GM18520 (cell line): Measurements from ENCODE around the gene NPHP3.
"Not testable (repeated sequence)": the region's sequence is repeated elsewhere in the genome, so short reads cannot be mapped to it uniquely, and the experiment has no call there.

Source experiments
- ATAC-seq: cut with Tn5 transposase; IDR thresholded peaks from one replicate; pipeline ENCODE4 v1.9.1; 2021; ENCODE audit not compliant: unreplicated experiment

NPHP3 gene

DNA sequence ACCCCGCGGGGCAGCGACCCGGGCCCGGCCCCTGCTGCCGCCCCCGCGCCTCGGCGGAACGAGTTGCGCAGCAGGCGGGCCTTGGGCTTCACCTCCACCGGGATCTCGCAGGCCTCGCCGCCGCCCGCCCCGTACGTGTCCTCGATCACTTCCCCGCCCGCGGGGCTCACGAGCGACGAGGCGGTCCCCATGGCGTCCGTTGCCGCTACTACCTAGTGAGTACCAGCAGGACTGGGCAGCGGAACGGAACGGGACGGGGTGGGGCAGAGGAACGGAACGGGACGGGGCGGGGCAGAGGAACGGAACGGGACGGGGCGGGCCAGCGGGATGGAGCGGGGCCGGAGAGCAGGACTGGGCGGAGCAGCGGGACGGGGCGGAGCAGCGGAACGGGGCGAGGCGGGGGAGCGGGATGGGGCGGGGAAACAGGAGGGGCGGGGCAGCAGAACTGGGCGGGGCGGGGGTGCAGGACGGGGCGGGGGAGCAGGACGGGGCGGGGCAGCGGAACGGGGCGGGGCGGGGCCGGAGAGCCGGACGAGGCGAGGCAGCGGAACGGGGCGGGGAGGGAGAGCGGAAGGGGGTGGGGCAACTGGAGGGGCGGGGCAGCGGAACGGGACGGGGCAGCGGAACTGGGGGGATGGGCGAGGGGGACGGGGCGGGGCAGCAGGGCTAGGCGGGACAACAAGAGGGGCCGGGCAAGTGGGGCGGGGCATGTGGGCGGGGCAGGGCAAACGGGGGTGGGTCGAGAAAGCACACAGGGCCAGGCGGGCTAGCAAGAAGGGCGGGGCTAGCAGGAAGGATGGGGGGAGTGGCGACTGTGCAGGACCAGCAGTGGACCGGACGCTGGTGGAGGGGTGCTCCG, at the start of gene NPHP3:
TSS of gene NPHP3 (minus strand) at position 245 of the 859 bp plus-strand sequence. CDS start at position 191, 54 bp downstream.
- peak; percentile 54 for ATAC-seq

DNA sequence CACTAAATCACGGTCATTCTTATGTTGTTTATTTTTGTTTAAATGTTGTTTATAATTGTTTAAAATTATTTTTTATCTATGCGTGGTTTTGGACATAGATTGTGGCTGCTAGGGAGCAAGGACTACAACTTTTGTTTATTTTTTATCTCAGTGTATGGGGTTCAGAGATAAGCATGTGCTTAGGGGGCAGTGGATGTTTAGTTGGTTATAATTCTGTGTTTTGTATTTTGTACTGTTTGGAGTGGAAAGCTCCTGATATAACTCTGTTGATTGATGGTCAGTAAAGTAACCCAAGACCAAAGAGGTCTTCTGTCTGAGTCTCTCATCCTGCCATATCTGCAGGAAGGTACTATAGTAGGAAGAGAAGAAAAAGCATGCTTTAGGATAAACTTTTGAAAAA, 36.5 kb upstream of the NPHP3 start:
- ATAC-seq = no peak

DNA sequence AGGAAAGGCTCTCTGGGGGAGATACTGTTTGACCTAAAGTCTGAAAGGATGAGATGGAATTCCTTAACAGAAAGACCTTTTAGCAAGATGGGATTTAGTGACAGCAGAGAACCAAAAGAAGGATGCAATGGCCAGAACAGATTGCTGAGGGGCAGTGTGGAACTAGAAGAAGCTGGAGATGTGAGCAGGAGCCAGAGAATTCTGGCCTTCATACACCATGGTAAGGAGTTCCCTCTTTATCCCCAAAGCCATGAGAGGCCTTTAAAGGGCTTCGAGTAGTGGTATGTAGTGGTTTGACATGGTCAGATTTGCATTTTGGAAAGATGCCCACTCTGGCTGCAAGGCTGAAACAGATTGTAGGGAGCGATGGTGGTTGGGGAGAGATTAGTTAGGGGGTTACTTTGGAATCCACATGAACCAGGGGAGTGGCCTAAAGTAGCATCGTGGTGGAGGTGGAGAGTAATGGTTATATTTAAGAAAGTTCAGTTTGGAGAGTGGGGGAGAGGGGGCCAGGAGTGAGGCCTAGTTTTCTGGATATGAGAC, 34.0 kb upstream of the NPHP3 start:
- ATAC-seq = no peak

DNA sequence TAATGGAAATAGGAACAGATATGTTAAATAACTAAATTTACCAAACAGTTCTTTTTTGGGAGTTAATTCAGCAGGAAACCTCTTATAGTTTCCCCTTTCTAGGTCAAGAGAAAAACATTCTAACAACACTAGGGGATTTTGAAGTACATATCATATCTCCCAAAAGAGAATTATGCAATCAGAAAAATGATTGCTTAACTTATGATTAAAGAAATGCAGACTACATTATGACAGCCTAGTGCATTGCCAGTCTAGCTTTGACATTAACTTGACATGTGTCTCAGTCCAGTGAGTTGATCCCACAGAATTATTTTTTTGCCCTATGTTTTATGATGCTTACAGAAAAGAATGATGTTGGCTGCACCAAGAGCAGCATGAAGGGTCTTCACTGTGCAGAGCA, 31.7 kb upstream of the NPHP3 start:
- ATAC-seq = no peak

GRCh38 chr3:132749786-132750185, 27.6 kb upstream of the NPHP3 start:
- ATAC-seq = no peak

GRCh38 chr3:132746720-132747119, 24.5 kb upstream of the NPHP3 start:
- ATAC-seq = not testable (repeated sequence)

DNA sequence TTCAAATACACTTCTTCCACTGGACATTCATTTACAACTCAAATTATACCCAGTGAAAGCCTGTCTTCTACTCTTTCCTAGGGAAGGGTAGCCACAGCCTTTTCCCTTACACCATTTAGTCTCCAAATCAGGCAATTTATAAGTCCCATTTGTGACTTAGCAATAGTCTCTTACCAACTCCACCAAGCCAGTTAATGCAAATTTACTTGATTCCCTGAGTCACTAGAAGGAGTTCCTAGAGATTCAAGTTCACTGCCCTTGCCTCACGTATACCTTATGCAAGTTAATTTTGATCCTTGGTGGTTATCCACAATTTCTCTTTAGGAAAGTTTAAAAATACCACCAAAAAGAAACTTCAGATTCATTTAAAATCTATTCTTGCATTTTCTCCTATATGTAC, 16.1 kb upstream of the NPHP3 start:
- ATAC-seq = no peak

GRCh38 chr3:132735589-132735988, 13.4 kb upstream of the NPHP3 start:
- ATAC-seq = no peak

DNA sequence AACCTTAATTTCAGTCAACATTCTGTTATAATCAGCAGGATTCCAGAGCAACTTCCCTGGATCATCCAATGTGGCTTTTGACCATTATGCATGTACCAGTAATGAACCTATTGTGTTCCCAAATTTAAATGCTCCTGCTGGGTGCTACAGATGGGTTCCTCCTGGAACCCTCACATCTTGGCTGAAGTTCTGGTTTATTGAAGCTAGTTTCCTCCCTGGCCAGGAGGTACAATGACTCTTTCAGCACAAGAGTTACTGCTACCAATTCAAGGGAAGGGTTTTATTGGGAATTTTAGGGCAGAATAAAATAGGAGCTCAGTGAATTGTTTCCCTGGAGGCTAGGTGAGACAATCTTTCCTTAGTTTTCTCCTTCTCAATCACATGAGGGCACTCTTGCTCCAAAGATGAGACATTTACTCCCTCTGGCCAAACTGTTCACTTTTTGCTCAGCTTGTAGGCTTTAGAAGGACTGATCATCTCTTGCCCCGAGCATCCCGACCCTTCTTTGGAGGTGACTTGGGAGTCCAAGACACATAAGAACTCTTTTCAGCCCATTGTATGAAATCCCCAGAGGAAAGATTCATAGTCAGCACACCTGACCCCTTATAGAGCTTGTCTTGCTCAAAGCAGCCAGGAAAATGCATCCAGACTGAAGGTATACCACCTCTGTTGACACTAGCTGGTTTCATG, 8.8 kb upstream of the NPHP3 start:
- no peak for ATAC-seq

- ATAC-seq = no peak
These were observed 4.2 kb upstream of the NPHP3 start for GRCh38 chr3:132726341-132726823.

- no peak for ATAC-seq
These were observed 1.1 kb upstream of the NPHP3 start for GRCh38 chr3:132723024-132723950.

- ATAC-seq = no peak
These were observed 587 bp downstream of the NPHP3 start for GRCh38 chr3:132721479-132722164.

- no peak for ATAC-seq
These were observed 2.0 kb downstream of the NPHP3 start for GRCh38 chr3:132720228-132720627.

DNA sequence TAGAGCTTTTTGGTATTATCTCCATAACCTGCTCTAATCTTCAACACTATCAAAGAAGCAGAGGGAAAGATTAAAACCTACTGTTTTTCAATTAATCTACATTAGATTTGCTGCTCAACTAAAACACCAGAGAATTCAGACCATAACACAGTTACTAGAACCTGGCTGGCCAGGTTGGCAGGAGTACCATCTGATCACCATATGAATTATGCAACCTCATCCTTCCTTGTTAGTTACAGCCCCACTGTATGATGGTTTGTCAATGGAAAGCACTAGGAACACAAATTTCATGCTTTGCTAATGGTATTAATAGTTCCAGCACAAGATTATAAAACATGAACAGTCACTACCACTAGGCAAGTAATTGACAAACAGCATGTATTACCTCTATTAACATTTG, 5.8 kb downstream of the NPHP3 start:
- ATAC-seq = no peak

DNA sequence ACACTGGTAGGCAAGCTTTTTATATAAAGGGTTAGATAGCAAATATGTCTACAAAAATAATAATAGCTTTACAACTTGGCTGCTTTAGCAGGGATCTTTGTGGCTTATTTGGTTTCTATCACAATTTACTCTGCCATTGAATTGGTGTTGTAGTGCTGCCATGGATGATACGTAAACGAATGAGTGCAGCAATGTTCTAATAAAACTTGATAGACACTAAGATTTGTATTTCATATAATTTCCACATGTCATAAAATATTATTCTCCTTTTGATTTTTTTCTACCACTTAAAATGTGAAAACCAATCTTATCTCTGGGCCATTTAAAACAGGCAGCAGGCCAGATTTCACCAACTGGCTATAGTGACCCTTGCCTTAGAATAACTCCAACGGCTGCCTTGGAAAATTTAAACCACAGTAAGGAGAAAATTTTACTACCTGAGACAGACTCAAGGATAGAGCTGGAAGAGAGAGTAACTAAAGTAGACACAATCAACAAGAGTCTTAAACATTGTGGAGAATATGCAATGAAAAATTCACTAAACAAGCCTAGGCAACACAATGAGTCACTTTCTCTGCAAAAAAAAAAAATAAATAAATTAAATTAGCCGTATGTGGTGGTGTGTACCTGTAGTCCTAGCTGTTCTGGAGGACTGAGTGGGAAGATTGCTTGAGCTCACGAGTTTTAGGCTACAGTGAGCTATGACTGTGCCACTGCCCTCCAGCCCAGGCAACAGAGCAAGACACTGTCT, 8.1 kb downstream of the NPHP3 start:
- no peak for ATAC-seq

GRCh38 chr3:132710311-132710710, 11.9 kb downstream of the NPHP3 start:
- ATAC-seq = no peak

DNA sequence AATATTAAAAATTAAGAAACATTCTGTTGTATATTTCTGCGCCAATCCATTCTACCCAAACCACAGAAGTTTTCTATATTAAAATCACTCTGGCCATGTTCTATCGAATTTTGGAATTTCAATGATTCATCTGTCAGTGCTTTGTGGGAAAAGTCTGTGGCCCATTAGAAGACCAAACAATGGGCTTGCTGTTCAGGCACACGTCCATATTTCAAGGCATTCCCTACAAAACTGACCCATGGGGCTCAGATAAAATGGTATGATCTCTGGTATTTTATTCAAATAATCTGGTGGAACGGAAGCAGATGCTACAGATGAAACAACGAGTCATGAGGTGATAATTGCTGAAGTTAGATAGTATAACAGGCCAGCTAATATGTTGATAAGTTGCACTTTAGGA, 12.4 kb downstream of the NPHP3 start:
- no peak for ATAC-seq

DNA sequence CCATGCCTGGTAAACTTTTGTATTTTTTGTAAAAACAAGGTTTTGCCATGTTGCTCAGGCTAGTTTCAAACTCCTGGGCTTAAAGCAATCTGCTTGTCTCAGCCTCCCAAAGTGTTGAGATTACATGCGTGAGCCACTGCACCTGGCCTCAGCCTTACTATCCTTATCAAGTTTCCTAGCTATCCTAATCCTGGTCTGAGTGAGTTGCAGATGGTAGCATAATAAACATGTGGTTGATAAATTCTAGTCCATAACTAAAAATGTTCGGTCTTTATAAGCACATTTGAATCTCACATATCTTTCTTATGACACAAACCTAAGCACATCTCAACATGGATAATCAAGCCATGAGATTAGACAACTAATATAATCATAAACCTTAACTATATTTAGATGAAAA, 18.5 kb downstream of the NPHP3 start:
- ATAC-seq = no peak

DNA sequence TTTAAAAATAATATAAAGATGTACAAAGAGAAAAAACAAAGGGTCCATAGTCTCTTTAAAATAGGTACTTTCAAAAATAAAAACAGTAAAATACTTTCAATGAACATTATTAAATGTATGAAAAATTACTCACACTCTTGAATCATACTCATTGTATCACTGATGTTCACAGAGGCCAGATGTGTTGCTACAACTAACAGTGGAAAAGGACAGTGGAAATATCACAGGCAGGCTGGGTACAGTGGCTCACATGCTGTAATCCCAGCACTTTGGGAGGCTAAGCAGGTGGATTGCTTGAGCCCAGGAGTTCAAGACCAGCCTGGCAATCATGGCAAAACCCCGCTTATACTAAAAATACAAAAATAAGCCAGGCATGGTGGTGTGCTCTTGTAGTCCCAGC, 26.8 kb downstream of the NPHP3 start:
- ATAC-seq = no peak

GRCh38 chr3:132694991-132695390, 27.2 kb downstream of the NPHP3 start:
- no peak for ATAC-seq
